Parathyroid adenoma (tissue), 2 donors: Measurements from ENCODE around the gene FHL5.
A peak's percentile ranks its signal among the peaks of the same experiment; 100 is the strongest.

Source experiments
- H2AFZ ChIP-seq: fragments of 300-600 bp; sonication (generic); one replicate; pipeline ENCODE4 v1.7.0; 2017; ENCODE audit warnings: antibody characterized with exemption, mild to moderate bottlenecking
- H3K27ac ChIP-seq: fragments of 300-600 bp; sonication (generic); one replicate; pipeline ENCODE4 v1.7.0; 2017
- H3K27me3 ChIP-seq: fragments of 300-600 bp; sonication (generic); one replicate; pipeline ENCODE4 v1.7.0; 2017; ENCODE audit warnings: low read length; ENCODE audit not compliant: control insufficient read depth, insufficient read depth
- H3K36me3 ChIP-seq: fragments of 300-600 bp; sonication (generic); one replicate; pipeline ENCODE4 v1.7.0; 2017; ENCODE audit warnings: low read length; ENCODE audit not compliant: control insufficient read depth, insufficient read depth
- H3K4me1 ChIP-seq: fragments of 300-600 bp; sonication (generic); one replicate; pipeline ENCODE4 v1.7.0; 2017; ENCODE audit warnings: control low read depth
- H3K4me2 ChIP-seq: fragments of 300-600 bp; sonication (generic); one replicate; pipeline ENCODE4 v1.7.0; 2017; ENCODE audit warnings: low read length
- H3K4me3 ChIP-seq: fragments of 300-600 bp; sonication (generic); one replicate; pipeline ENCODE4 v1.7.0; 2017; ENCODE audit warnings: low read depth, low read length
- H3K79me2 ChIP-seq: fragments of 300-600 bp; sonication (generic); one replicate; pipeline ENCODE4 v1.7.0; 2017; ENCODE audit warnings: control low read depth
- H3K9ac ChIP-seq: fragments of 300-600 bp; sonication (generic); one replicate; pipeline ENCODE4 v1.7.0; 2017; ENCODE audit warnings: mild to moderate bottlenecking
- H3K9me3 ChIP-seq: fragments of 300-600 bp; sonication (generic); one replicate; pipeline ENCODE4 v1.7.0; 2017; ENCODE audit warnings: low read length; ENCODE audit not compliant: control insufficient read depth
- TF ChIP-seq, protein P1 (sequence below): fragments of 300-600 bp; sonication (generic); IDR thresholded peaks from one replicate; pipeline ENCODE4 v1.7.0; 2017; ENCODE audit warnings: antibody characterized with exemption, mild to moderate bottlenecking
- donor health status: primary hyperparathyroidism.

Gene FHL5

GRCh38 chr6:96613291-96613999 is 50.5 kb downstream of the FHL5 start:
- no peaks in the 10 kb centered on the region for H3K79me2 ChIP-seq
- TF ChIP-seq, protein P1, sequence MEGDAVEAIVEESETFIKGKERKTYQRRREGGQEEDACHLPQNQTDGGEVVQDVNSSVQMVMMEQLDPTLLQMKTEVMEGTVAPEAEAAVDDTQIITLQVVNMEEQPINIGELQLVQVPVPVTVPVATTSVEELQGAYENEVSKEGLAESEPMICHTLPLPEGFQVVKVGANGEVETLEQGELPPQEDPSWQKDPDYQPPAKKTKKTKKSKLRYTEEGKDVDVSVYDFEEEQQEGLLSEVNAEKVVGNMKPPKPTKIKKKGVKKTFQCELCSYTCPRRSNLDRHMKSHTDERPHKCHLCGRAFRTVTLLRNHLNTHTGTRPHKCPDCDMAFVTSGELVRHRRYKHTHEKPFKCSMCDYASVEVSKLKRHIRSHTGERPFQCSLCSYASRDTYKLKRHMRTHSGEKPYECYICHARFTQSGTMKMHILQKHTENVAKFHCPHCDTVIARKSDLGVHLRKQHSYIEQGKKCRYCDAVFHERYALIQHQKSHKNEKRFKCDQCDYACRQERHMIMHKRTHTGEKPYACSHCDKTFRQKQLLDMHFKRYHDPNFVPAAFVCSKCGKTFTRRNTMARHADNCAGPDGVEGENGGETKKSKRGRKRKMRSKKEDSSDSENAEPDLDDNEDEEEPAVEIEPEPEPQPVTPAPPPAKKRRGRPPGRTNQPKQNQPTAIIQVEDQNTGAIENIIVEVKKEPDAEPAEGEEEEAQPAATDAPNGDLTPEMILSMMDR, result no peak
- H3K9ac ChIP-seq, result no peak overlapping the region
- no peak overlapping the region for H3K27ac ChIP-seq
- no peaks in the 10 kb centered on the region for H3K27me3 ChIP-seq
- H3K4me3 ChIP-seq, result no peak overlapping the region
- no peak overlapping the region for H3K4me2 ChIP-seq
- no peaks in the 10 kb centered on the region for H3K4me1 ChIP-seq
- no peaks in the 10 kb centered on the region for H3K9me3 ChIP-seq
- H2AFZ ChIP-seq, result no peak overlapping the region
- H3K36me3 ChIP-seq, result no peaks in the 10 kb centered on the region

GRCh38 chr6:96620851-96621250 is 57.9 kb downstream of the FHL5 start:
- Histone ChIP-seq H3K4me2 (no peak overlapping the region), H3K9me3 (no peaks in the 10 kb centered on the region), H3K79me2 (no peaks in the 10 kb centered on the region), H3K4me3 (no peak overlapping the region), H3K27ac (no peak overlapping the region), H3K36me3 (no peaks in the 10 kb centered on the region), H3K9ac (no peak overlapping the region), H3K27me3 (no peaks in the 10 kb centered on the region), H3K4me1 (no peaks in the 10 kb centered on the region), H2AFZ (no peak overlapping the region)
- TF ChIP-seq, protein P1, result no peak

DNA sequence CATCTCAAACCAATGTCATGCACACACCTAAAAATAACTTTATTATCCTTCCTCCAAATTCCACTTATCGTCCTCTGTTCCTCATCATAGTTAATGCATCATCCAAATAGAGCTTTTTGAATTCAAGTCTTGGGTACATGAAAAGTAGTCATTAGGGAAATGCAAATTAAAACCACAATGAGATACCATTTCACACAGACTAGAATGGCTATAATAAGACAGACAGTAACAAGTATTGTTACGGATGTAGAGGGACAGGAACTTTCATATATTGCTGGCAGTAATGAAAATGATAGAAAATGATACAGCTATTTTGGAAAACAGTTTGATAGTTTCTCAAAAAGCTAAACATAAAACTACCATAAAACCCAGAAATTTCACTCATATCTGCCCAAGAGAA is 59.1 kb downstream of the FHL5 start:
- Histone ChIP-seq H2AFZ (no peak overlapping the region), H3K9me3 (no peaks in the 10 kb centered on the region), H3K27me3 (no peaks in the 10 kb centered on the region), H3K9ac (no peak overlapping the region), H3K79me2 (no peaks in the 10 kb centered on the region), H3K4me3 (no peak overlapping the region), H3K27ac (no peak overlapping the region), H3K4me1 (no peaks in the 10 kb centered on the region), H3K4me2 (no peak overlapping the region), H3K36me3 (no peaks in the 10 kb centered on the region)
- TF ChIP-seq, protein P1, result no peak

DNA sequence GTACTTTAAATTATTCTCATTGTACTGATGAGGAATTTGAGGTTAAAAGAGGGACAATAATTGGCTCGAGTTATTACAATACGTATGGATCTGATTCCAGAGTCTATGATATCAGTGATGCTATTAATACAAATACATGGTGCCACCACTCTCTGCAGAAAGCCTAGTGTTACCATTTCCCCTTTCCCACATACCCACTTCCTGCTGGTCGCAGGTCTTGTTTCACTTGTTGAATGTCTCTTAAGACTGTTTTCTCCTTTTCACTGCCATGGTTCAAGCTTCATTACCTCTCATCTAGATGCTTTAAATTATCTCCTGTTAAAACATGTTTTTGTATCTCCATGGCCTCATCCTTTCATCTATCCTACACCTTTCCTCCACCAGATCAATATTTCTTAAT is 62.0 kb downstream of the FHL5 start:
- Histone ChIP-seq H3K9ac (no peak overlapping the region), H3K36me3 (no peaks in the 10 kb centered on the region), H3K79me2 (no peaks in the 10 kb centered on the region), H3K9me3 (no peaks in the 10 kb centered on the region), H3K4me3 (no peak overlapping the region), H3K4me2 (no peak overlapping the region), H2AFZ (no peak overlapping the region), H3K27me3 (no peaks in the 10 kb centered on the region), H3K4me1 (no peaks in the 10 kb centered on the region), H3K27ac (no peak overlapping the region)
- TF ChIP-seq, protein P1, result no peak

GRCh38 chr6:96626759-96627364 is 63.9 kb downstream of the FHL5 start:
- TF ChIP-seq, protein P1, result peak; percentile 48

More at GRCh38 chr6:96626759-96627364, 63.9 kb downstream of the FHL5 start:
- Histone ChIP-seq H3K36me3 (no peaks in the 10 kb centered on the region), H2AFZ (no peak overlapping the region), H3K9me3 (no peaks in the 10 kb centered on the region), H3K4me1 (no peaks in the 10 kb centered on the region), H3K9ac (no peak overlapping the region), H3K27me3 (no peaks in the 10 kb centered on the region), H3K4me2 (no peak overlapping the region), H3K27ac (no peak overlapping the region), H3K4me3 (no peak overlapping the region), H3K79me2 (no peaks in the 10 kb centered on the region)
